Measurements from ENCODE around the gene NDUFB11.

The NDUFB11 gene

GRCh38 chrX:47176101-47176740 lies 31.7 kb upstream of the NDUFB11 start:
- DNase-seq: no peak

GRCh38 chrX:47175588-47175980 lies 31.1 kb upstream of the NDUFB11 start:
- DNase-seq: no peak

GRCh38 chrX:47174846-47175587 lies 30.5 kb upstream of the NDUFB11 start:
- DNase-seq: no peak

- DNase-seq: no peak
These were observed 29.9 kb upstream of the NDUFB11 start for GRCh38 chrX:47174376-47174775.

- DNase-seq: no peak
These were observed 28.7 kb upstream of the NDUFB11 start for GRCh38 chrX:47172971-47173792.

GRCh38 chrX:47172549-47172948 lies 28.0 kb upstream of the NDUFB11 start:
- no peak for DNase-seq

GRCh38 chrX:47171996-47172395 lies 27.5 kb upstream of the NDUFB11 start:
- DNase-seq: no peak

GRCh38 chrX:47170861-47171692 lies 26.6 kb upstream of the NDUFB11 start:
- no peak for DNase-seq

GRCh38 chrX:47169726-47170515 lies 25.4 kb upstream of the NDUFB11 start:
- DNase-seq: no peak

- DNase-seq: no peak
These were observed 24.8 kb upstream of the NDUFB11 start for GRCh38 chrX:47169273-47169672.

GRCh38 chrX:47168495-47169073 lies 24.1 kb upstream of the NDUFB11 start:
- DNase-seq: no peak

- no peak for DNase-seq
These were observed 21.6 kb upstream of the NDUFB11 start for GRCh38 chrX:47166126-47166525.

- DNase-seq: no peak
These were observed 19.9 kb upstream of the NDUFB11 start for GRCh38 chrX:47164420-47164819.

- no peak for DNase-seq
These were observed 18.6 kb upstream of the NDUFB11 start for GRCh38 chrX:47162927-47163583.

- DNase-seq: no peak
These were observed 16.3 kb upstream of the NDUFB11 start for GRCh38 chrX:47160781-47161180.

GRCh38 chrX:47158781-47159180 lies 14.3 kb upstream of the NDUFB11 start:
- DNase-seq: no peak

GRCh38 chrX:47158131-47158530 lies 13.6 kb upstream of the NDUFB11 start:
- no peak for DNase-seq

GRCh38 chrX:47156611-47157520 lies 12.4 kb upstream of the NDUFB11 start:
- DNase-seq: no peak

GRCh38 chrX:47151435-47151834 lies 6.9 kb upstream of the NDUFB11 start:
- no peak for DNase-seq

All from right kidney (tissue), 1 donor.